Activated CD8-positive, alpha-beta memory T cell treated with anti-CD3 and anti-CD28 coated beads, Interleukin-2, amount 10 ng/mL, durations not matched to agents 7 days and 5 days (primary cell): ENCODE data around the gene FBXW2. TPM values are rescaled to one million over a fixed set of nuclear protein-coding genes. Genes with fewer than 3 reads are reported as not detected.
"Not testable (repeated sequence)": the region's sequence is repeated elsewhere in the genome, so short reads cannot be mapped to it uniquely, and the experiment has no call there.

Source experiments
- ATAC-seq: fragments of 150-1000 bp; cut with Tn5 transposase; one replicate; pipeline ENCODE4 v1.10.0; 2021; ENCODE audit warnings: moderate library complexity
- CTCF ChIA-PET: fragments of 350-600 bp; sonication (Branson Sonifier 250); formaldehyde crosslinking; loops from one replicate; lab custom pipeline; 2021; ENCODE audit warnings: antibody characterized with exemption; lab: Charles Lee
- DNase-seq: peaks from one replicate; pipeline ENCODE4 v3.0.0-alpha.2; 2020
- H3K27ac Mint-ChIP-seq: one replicate; pipeline ENCODE4 v1.8.0; 2021; ENCODE audit warnings: mild to moderate bottlenecking, mixed read lengths
- H3K27me3 Mint-ChIP-seq: one replicate; pipeline ENCODE4 v1.8.0; 2021; ENCODE audit warnings: mixed read lengths
- H3K36me3 Mint-ChIP-seq: one replicate; pipeline ENCODE4 v1.8.0; 2021; ENCODE audit warnings: mild to moderate bottlenecking, mixed read lengths
- H3K4me1 Mint-ChIP-seq: one replicate; pipeline ENCODE4 v1.8.0; 2021; ENCODE audit warnings: mixed read lengths
- H3K4me3 Mint-ChIP-seq: one replicate; pipeline ENCODE4 v1.8.0; 2021; ENCODE audit warnings: mild to moderate bottlenecking, moderate library complexity, mixed read lengths
- H3K9me3 Mint-ChIP-seq: one replicate; pipeline ENCODE4 v1.8.0; 2022; ENCODE audit warnings: low read depth, mixed read lengths
- total RNA-seq, 2 experiments: library from RNA; stranded (reverse); gene quantifications; one replicate each; pipeline ENCODE4 v1.2.3, GENCODE V29; 2021

FBXW2 gene
- total RNA-seq, 2 experiments from 2014 or later = 82.2 to 88.3 TPM

- no peaks in the 10 kb centered on the region for H3K9me3 Mint-ChIP-seq
- H3K27me3 Mint-ChIP-seq = no peaks in the 10 kb centered on the region
- no peak for DNase-seq
- ATAC-seq = no peak
- peaks cover 5% of the 10 kb centered on the region for H3K36me3 Mint-ChIP-seq
- H3K27ac Mint-ChIP-seq = no peak overlapping the region
- H3K4me3 Mint-ChIP-seq = no peak overlapping the region
- CTCF ChIA-PET = interaction anchor here (0.9 to 3.0 kb wide), 33 partner anchors 9 to 629 kb away, joined by 3 to 24 read pairs (median 4); partner anchors contain the start of genes FBXW2, MEGF9, PSMD5 and TRAF1
- H3K4me1 Mint-ChIP-seq = peaks cover 6% of the 10 kb centered on the region
Observed at GRCh38 chr9:120756531-120756930, 36.7 kb downstream of the FBXW2 start.

DNA sequence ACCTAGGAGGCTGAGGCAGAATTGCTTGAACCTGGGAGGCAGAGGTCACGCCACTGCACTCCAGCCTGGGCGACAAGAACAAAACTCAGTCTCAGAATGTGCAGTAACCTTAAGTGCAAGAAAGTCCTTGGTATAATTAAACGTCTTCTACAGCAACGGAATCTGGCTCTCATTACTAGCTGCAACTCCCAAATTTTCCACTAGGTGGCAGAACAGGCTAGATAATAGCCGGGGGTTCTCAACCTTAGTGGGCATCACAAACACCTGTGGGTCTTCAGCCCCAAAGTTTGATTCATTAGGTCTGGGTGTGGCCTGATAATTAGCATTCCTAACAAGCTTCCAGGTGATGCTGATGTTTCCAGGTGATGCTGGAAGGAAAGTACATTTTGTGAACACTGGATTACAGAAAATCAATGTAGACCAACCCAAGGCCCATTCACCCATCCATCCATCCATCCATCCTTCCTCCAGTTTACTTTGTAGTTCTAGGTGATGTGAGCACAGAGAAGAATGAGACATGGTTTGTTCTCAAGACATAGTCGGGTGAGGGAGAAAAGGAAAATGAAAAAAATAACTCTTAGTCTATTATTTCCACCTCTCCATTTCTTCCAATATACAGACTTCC lies 37.3 kb downstream of the FBXW2 start:
- Mint-ChIP-seq H3K9me3 (no peaks in the 10 kb centered on the region), H3K4me1 (peaks cover 6% of the 10 kb centered on the region), H3K27me3 (no peaks in the 10 kb centered on the region), H3K27ac (no peak overlapping the region), H3K4me3 (no peak overlapping the region), H3K36me3 (peaks cover 5% of the 10 kb centered on the region)
- CTCF ChIA-PET = interaction anchor here (0.6 to 3.0 kb wide), 50 partner anchors 10 to 630 kb away, joined by 3 to 24 read pairs (median 4); partner anchors contain the start of genes C5, FBXW2, MEGF9 and PSMD5
- ATAC-seq = peak; percentile 65
- DNase-seq = peak; percentile 76

GRCh38 chr9:120755044-120755443 lies 38.2 kb downstream of the FBXW2 start:
- Mint-ChIP-seq H3K27ac (no peak overlapping the region), H3K36me3 (peaks cover 5% of the 10 kb centered on the region), H3K4me1 (peaks cover 6% of the 10 kb centered on the region), H3K4me3 (no peak overlapping the region), H3K27me3 (no peaks in the 10 kb centered on the region), H3K9me3 (no peaks in the 10 kb centered on the region)
- CTCF ChIA-PET = interaction anchor here (0.7 to 3.0 kb wide), 26 partner anchors 9 to 340 kb away, joined by 3 to 24 read pairs (median 4); partner anchors contain the start of gene MEGF9
- ATAC-seq (no peak), DNase-seq (no peak)

DNA sequence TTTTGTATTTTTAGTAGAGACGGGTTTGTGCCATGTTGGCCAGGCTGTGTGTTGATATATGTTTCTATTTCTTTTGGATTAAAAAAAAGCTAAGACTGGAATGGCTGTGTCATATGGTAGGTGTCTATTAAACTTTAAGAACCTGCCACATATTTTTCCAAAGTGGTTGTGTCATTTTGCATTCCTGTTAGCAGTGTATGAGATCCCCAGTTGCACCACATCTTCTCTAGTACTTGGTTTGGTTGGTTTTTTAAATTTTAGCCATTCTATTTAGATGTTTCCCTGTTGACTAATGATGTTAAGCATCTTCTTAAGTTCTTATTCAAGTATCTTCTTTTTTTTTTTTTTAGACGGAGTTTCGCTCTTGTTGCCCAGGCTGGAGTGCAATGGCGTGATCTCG lies 42.8 kb downstream of the FBXW2 start:
- Mint-ChIP-seq H3K36me3 (no peaks in the 10 kb centered on the region), H3K27me3 (no peaks in the 10 kb centered on the region), H3K9me3 (no peaks in the 10 kb centered on the region), H3K4me3 (no peak overlapping the region), H3K4me1 (peaks cover 5% of the 10 kb centered on the region), H3K27ac (no peak overlapping the region)
- CTCF ChIA-PET = interaction anchor here (1.7 kb wide), 1 partner anchor 309 kb away, joined by 6 read pairs; no protein-coding TSS in a partner anchor
- no peak for ATAC-seq
- no peak for DNase-seq

DNA sequence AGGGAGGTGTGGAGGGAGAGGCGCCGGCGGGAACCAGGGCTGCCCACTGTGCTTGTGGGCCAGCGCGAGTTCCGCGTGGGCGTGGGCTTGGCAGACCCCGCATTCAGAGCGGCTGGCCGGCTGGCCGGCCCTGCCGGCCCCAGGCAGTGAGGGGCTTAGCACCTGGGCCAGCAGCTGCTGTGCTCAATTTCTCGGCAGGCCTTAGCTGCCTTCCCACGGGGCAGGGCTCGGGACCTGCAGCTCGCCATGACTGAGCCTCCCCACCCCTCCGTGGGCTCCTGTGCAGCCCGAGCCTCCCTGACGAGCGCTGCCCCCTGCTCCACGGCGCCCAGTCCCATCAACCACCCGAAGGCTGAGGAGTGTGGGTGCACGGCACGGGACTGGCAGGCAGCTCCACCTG lies 46.9 kb downstream of the FBXW2 start:
- H3K4me1 Mint-ChIP-seq, H3K9me3 Mint-ChIP-seq, ATAC-seq, DNase-seq, H3K27ac Mint-ChIP-seq, H3K36me3 Mint-ChIP-seq, H3K27me3 Mint-ChIP-seq, H3K4me3 Mint-ChIP-seq: not testable (repeated sequence)
- CTCF ChIA-PET = interaction anchor here (0.9 to 2.5 kb wide), 2 partner anchors 9 to 13 kb away, joined by 3 to 12 read pairs; no protein-coding TSS in a partner anchor

DNA sequence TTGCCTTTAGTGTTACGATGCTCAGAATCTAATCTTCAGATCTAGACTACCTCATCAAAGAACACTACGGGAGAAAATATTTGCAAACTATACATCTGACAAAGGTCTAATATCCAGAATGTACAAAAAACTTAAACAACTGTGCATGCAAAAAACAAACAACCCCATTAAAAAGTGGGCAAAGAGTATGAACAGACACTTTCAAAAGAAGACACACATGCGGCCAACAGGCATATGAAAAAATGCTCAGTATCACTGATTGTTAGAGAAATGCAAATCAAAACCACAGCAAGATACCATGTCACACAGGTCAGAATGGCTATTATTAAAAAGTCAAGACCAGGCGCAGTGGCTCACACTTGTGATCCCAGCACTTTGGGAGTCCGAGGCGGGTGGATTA lies 47.9 kb downstream of the FBXW2 start:
- ATAC-seq (no peak), DNase-seq (no peak)
- H3K4me1 Mint-ChIP-seq = peaks cover 5% of the 10 kb centered on the region
- no peaks in the 10 kb centered on the region for H3K27me3 Mint-ChIP-seq
- H3K27ac Mint-ChIP-seq = no peak overlapping the region
- no peak overlapping the region for H3K4me3 Mint-ChIP-seq
- H3K36me3 Mint-ChIP-seq = peaks cover 2% of the 10 kb centered on the region
- no peaks in the 10 kb centered on the region for H3K9me3 Mint-ChIP-seq
- CTCF ChIA-PET = interaction anchor here (0.6 to 2.5 kb wide), 3 partner anchors 10 to 299 kb away, joined by 3 to 12 read pairs (median 4); no protein-coding TSS in a partner anchor

- ATAC-seq = peak; percentile 71
- H3K4me1 Mint-ChIP-seq = peaks cover 5% of the 10 kb centered on the region
- H3K9me3 Mint-ChIP-seq = no peaks in the 10 kb centered on the region
- H3K27me3 Mint-ChIP-seq = no peaks in the 10 kb centered on the region
- no peak overlapping the region for H3K4me3 Mint-ChIP-seq
- CTCF ChIA-PET = interaction anchor here (1.2 to 1.4 kb wide), 2 partner anchors 13 to 319 kb away, joined by 3 to 5 read pairs; no protein-coding TSS in a partner anchor
- H3K27ac Mint-ChIP-seq = no peak overlapping the region
- H3K36me3 Mint-ChIP-seq = peaks cover 2% of the 10 kb centered on the region
- DNase-seq = no peak
Observed at GRCh38 chr9:120742951-120743416, 50.2 kb downstream of the FBXW2 start.

DNA sequence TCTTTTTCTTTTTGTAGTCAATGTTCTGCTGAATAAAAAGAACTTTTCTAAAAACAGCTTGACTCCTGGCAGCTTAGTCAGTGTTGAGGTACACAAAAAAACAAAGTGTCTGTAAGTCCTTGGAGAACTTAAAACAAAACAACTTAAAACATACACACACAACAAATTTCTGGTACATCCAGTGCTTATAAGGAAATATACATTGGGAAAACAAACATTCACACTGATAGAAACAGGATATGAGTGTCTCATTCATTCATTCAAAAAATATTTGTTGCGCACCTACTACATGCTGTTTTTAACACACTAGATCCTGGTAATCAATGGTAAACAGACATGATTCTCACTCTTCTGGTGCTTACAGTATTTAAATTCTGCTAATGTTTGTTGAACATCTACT lies 51.5 kb downstream of the FBXW2 start:
- no peak overlapping the region for H3K4me3 Mint-ChIP-seq
- no peaks in the 10 kb centered on the region for H3K9me3 Mint-ChIP-seq
- H3K36me3 Mint-ChIP-seq = peaks cover 2% of the 10 kb centered on the region
- H3K27me3 Mint-ChIP-seq = no peaks in the 10 kb centered on the region
- no peak overlapping the region for H3K27ac Mint-ChIP-seq
- no peaks in the 10 kb centered on the region for H3K4me1 Mint-ChIP-seq
- DNase-seq (no peak), ATAC-seq (no peak)
- CTCF ChIA-PET = interaction anchor here (0.6 to 1.2 kb wide), 2 partner anchors 92 to 320 kb away, joined by 3 read pairs; no protein-coding TSS in a partner anchor

GRCh38 chr9:120741191-120741590 lies 52.0 kb downstream of the FBXW2 start:
- DNase-seq = no peak
- no peak overlapping the region for H3K27ac Mint-ChIP-seq
- peaks cover 2% of the 10 kb centered on the region for H3K36me3 Mint-ChIP-seq
- no peak for ATAC-seq
- no peaks in the 10 kb centered on the region for H3K9me3 Mint-ChIP-seq
- H3K27me3 Mint-ChIP-seq = no peaks in the 10 kb centered on the region
- CTCF ChIA-PET = no interaction called here
- no peak overlapping the region for H3K4me3 Mint-ChIP-seq
- H3K4me1 Mint-ChIP-seq = no peaks in the 10 kb centered on the region

- H3K27ac Mint-ChIP-seq = no peak overlapping the region
- no peak for ATAC-seq
- H3K4me3 Mint-ChIP-seq = no peak overlapping the region
Observed at GRCh38 chr9:120740132-120740531, 53.1 kb downstream of the FBXW2 start.

DNA sequence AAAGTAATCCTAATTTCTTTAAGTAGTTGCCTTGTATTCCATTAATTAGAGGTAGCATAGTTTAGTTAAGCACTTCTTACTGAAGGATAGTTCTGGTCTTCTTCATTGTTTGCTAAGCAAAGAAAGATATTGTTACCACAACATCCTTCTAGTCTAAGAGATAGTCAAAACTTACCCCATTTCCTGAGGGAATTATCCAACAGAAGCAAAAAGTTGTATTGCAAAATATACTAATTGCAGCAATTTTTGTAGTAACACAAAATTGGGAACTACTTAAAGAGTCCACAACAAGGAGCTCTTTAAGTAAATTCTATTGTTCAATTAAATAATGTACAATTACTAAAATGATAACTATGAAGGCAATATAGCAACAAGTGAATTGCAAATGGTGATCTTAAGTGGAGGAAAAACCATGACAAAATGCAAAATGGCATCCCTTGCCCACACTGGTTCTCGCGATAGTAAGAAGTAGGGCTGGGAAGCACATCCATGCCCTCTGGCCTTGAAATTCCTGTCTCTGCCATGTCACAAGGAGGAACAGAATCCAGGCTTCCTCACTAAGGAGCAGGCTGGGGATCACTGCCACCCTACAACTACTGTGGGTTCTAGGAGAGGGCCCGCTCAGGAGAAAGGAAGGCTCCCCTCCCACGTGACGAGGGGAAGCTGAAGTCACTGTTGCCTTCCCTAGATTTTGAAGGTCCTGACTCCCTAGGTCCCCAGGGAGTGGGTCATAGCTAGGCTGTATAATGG lies 55.6 kb downstream of the FBXW2 start:
- ATAC-seq (no peak), DNase-seq (no peak)
- Mint-ChIP-seq H3K4me3 (no peak overlapping the region), H3K4me1 (peaks cover 2% of the 10 kb centered on the region), H3K27me3 (no peaks in the 10 kb centered on the region), H3K27ac (no peak overlapping the region), H3K9me3 (no peaks in the 10 kb centered on the region), H3K36me3 (no peaks in the 10 kb centered on the region)
- CTCF ChIA-PET = no interaction called here

More at GRCh38 chr9:120740132-120740531, 53.1 kb downstream of the FBXW2 start:
- Mint-ChIP-seq H3K9me3 (no peaks in the 10 kb centered on the region), H3K36me3 (no peaks in the 10 kb centered on the region), H3K4me1 (no peaks in the 10 kb centered on the region), H3K27me3 (no peaks in the 10 kb centered on the region)
- no peak for DNase-seq
- CTCF ChIA-PET = interaction anchor here (1.5 kb wide), 1 partner anchor 11 kb away, joined by 3 read pairs; no protein-coding TSS in a partner anchor

- CTCF ChIA-PET = interaction anchor here (0.7 kb wide), 1 partner anchor 344 kb away, joined by 3 read pairs; no protein-coding TSS in a partner anchor
- no peak overlapping the region for H3K27ac Mint-ChIP-seq
- DNase-seq = no peak
- no peak overlapping the region for H3K4me3 Mint-ChIP-seq
- peaks cover 2% of the 10 kb centered on the region for H3K4me1 Mint-ChIP-seq
- no peak for ATAC-seq
- no peaks in the 10 kb centered on the region for H3K9me3 Mint-ChIP-seq
- no peaks in the 10 kb centered on the region for H3K36me3 Mint-ChIP-seq
- H3K27me3 Mint-ChIP-seq = no peaks in the 10 kb centered on the region
Observed at GRCh38 chr9:120736881-120737280, 56.3 kb downstream of the FBXW2 start.

DNA sequence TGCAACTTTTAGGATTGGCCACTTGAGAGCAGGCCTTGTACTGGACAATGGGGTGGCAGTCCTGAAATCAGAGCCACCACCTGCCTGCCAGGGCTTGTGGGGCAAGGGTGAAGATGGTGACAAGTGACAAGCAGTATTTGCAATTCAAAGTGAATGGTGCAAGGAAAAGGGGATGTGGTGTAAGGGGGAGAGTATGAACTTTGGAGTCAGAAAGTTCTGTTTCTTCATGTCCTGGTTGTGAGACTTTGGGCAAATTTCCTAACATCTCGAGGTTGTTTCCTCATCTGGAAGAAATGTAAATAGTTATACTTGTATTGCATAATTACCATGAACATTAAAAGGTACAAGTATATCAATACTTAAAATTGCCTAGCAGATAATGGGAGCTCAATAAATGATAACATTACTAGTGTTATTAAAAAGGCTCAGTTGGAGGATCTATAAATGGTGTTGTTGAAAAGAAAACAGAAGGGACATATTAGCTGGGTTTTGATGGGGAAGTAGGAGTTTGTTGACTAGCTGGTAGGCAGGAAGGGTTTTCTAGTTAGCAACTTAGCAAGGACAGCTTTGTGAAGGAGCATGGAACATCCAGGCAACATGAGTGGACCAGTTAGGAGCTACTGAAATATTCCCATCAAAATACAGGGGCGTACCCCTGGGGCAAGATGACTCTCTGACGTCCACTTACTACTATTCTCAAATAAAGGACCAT lies 57.6 kb downstream of the FBXW2 start:
- DNase-seq (no peak), ATAC-seq (no peak)
- peaks cover 2% of the 10 kb centered on the region for H3K4me1 Mint-ChIP-seq
- H3K27ac Mint-ChIP-seq = no peak overlapping the region
- no peaks in the 10 kb centered on the region for H3K9me3 Mint-ChIP-seq
- CTCF ChIA-PET = no interaction called here
- no peaks in the 10 kb centered on the region for H3K27me3 Mint-ChIP-seq
- H3K36me3 Mint-ChIP-seq = no peaks in the 10 kb centered on the region
- no peak overlapping the region for H3K4me3 Mint-ChIP-seq
